Anterior cingulate cortex (tissue), 58 donors: Measurements from ENCODE around the gene HOXB2.

ENCODE experiments used
- DNase-seq, 58 donors: peaks; one replicate each; lab custom pipeline; 2025; lab: John Stamatoyannopoulos, UW

Gene HOXB2

GRCh38 chr17:48579760-48580554 lies 35.0 kb upstream of the HOXB2 start:
- DNase-seq, result no peak

DNA sequence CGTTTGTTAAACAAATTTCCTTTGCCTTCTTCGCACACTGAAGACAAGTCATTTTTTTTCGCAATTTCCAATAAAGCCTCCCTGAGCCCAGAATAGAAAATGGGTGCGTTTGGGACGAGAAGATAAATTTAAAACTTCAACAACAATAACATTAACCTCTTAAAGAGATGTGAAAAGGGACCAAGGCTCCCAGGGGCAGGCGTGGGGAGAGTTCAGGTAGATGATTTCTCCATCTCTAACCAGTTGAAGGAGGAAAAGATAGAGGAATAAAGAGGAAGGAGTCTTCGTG lies 34.5 kb upstream of the HOXB2 start:
- no peak for DNase-seq

- DNase-seq, result no peak
Measured at GRCh38 chr17:48578616-48579470, 33.9 kb upstream of the HOXB2 start.

GRCh38 chr17:48577946-48578615 lies 33.2 kb upstream of the HOXB2 start, which contains the start of gene HOXB4:
TSS of gene HOXB4 (minus strand) at chr17:48578350. CDS start at chr17:48578319, 31 bp downstream.
- peak in 1 of 58 donors; percentile 2 for DNase-seq

DNA sequence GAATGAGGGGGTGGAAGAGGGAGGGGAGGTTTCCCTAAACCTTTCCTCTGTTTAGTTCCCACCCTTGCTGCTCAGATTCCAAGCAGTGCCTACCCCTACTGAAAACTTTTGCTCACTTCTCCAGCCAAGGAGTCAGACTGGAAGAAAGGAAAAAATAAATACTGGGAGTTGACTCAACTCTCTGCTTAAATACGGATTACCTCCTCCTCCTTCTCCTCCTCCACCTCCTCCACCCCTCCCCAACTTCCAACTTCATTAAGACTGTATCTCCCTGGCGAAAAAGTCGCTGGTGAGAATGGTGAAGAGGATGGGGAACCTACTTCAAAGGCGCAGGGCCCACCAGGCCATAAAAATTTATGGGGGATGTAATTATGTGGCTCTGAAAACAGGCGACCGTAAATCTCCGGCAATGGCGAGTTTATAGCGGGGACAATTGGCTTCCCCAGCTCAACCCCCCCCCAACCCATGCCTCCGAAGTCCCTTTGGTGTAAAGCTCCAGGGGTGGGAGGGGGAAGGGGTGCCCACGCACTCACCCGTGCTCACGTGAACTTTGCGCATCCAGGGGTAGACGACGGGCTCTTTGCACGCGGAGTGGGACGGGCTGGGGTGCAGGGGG lies 32.5 kb upstream of the HOXB2 start:
- DNase-seq, result no peak

- no peak for DNase-seq
Measured at GRCh38 chr17:48576479-48577309, 31.8 kb upstream of the HOXB2 start.

GRCh38 chr17:48575673-48576478 lies 31.0 kb upstream of the HOXB2 start:
- no peak for DNase-seq

DNA sequence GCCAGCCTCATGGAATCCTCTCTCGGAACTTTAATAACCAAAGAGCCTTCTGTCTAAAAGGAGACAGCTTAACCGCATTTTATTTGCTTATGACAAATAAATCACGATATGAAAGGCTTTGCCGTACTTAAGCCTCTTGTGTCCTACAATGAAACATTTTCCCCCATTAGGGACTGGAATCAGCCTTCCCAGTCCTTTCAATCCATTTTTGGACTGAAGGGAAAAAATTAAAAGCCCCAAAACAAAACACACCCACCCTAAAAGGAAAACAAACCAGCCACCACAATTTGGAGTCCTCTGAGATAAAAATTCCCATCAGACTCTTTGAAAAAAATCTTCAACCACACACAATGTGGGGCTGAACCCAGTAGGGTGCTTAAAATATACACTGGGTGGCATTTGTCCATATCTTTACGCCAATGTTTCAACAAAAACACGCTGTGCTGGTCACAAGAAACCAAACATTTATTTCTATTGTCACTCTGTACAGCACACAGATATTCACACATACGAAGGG lies 30.2 kb upstream of the HOXB2 start:
- no peak for DNase-seq

GRCh38 chr17:48574505-48575065 lies 29.7 kb upstream of the HOXB2 start:
- no peak for DNase-seq

- DNase-seq, result no peak
Measured at GRCh38 chr17:48571826-48572417, 27.0 kb upstream of the HOXB2 start.

DNA sequence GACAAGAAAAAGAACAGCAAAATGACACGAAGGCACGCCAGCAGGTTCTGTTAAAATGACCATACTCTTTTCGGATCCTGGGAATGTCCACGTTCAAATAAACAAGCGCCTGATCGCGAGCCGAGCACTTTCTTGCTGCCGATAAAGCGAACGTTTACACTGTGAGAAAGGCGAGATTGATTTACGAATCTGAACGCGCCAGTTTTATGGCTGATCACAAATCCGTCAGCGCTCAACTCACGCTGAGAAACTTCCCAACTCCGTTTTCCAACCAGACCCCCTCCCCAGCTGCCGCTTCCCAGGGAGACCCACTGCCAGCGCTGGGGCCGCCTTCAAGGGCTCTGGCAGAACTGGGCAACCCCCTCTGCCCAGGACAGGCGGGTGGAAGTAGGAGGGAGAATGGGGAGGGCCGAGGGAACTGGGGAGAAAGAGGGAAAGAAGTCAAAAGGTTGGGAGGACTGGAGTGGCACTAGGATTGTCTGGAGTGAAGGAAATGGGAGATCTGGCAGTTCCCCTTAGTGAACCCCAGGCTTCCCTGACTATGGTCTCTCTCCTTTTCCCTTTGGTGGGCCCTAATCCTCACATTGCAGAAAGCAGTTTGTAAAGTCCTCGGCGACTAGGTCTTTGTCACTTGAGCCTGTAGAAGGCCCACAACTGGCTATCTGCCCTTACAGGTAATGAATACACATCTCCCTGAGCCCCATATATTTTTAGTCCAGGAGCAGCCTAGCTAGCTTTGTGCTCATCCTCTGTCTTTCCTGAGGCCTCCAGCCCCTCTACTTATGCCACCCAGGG lies 26.3 kb upstream of the HOXB2 start:
- no peak for DNase-seq

GRCh38 chr17:48570325-48571023 lies 25.6 kb upstream of the HOXB2 start:
- no peak for DNase-seq

GRCh38 chr17:48569674-48570324 lies 24.9 kb upstream of the HOXB2 start:
- no peak for DNase-seq

- DNase-seq, result no peak
Measured at GRCh38 chr17:48569240-48569582, 24.3 kb upstream of the HOXB2 start.

DNA sequence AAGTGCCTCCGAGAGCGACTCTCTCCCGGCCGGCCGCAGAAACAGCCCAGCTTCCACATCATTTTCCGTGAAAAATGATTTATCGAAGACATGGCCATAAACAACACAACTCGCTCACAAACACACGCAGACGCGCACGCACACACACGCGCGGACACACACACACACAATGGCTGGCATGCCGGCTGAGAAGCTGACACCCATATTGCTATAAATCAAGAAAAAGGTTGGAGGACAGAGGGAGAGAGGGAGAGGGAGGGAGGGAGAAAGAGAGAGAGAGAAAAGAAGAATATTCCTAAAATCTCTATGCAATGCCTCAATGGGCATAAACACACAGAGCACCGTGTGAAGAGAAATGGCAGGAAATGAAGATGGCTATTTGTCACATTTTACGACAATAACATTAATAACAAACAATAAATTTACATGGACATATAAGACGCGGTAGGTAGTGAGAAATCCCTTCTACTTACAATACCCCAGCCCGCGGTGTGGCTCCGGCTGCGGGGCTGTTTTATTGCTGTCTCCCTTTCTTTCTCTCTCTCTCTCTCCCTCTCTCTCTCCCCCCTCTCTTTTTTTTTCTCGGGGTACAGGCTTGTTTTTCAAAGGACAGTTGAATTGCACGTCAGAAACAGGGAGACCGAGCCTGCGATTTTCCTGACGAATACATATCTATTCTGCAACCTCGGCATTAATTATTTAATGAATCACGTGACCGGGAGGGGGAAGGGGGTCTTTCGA lies 23.8 kb upstream of the HOXB2 start:
- DNase-seq, result no peak
